Measurements from ENCODE around the gene CHTF18.

CHTF18 gene

GRCh38 chr16:824194-824593 lies 35.8 kb downstream of the CHTF18 start:
- H3K4me3 ChIP-seq (ENCODE audit: low read length) = no peak overlapping the region
- no peak for TF ChIP-seq CTCF (IDR thresholded peaks at IDR 0.05; ENCODE audit: insufficient read depth, low read depth, low read length, missing control alignments)
- DNase-seq (ENCODE audit: low read depth) = no peak

GRCh38 chr16:824601-825000 lies 36.2 kb downstream of the CHTF18 start:
- no peak for TF ChIP-seq CTCF (IDR thresholded peaks at IDR 0.05; ENCODE audit: insufficient read depth, low read depth, low read length, missing control alignments)
- no peak overlapping the region for H3K4me3 ChIP-seq (ENCODE audit: low read length)
- no peak for DNase-seq (ENCODE audit: low read depth)

- no peak for TF ChIP-seq CTCF (IDR thresholded peaks at IDR 0.05; ENCODE audit: insufficient read depth, low read depth, low read length, missing control alignments)
- no peak for DNase-seq (ENCODE audit: low read depth)
- no peak overlapping the region for H3K4me3 ChIP-seq (ENCODE audit: low read length)
Measured at GRCh38 chr16:825341-826061, 37.1 kb downstream of the CHTF18 start.

- no peak overlapping the region for H3K4me3 ChIP-seq (ENCODE audit: low read length)
- no peak for TF ChIP-seq CTCF (IDR thresholded peaks at IDR 0.05; ENCODE audit: insufficient read depth, low read depth, low read length, missing control alignments)
- DNase-seq (ENCODE audit: low read depth) = no peak
Measured at GRCh38 chr16:827513-827912, 39.1 kb downstream of the CHTF18 start.

GRCh38 chr16:828891-829290 lies 40.5 kb downstream of the CHTF18 start:
- TF ChIP-seq CTCF (IDR thresholded peaks at IDR 0.05; ENCODE audit: insufficient read depth, low read depth, low read length, missing control alignments) = no peak
- no peak overlapping the region for H3K4me3 ChIP-seq (ENCODE audit: low read length)
- DNase-seq (ENCODE audit: low read depth) = no peak

- no peak for TF ChIP-seq CTCF (IDR thresholded peaks at IDR 0.05; ENCODE audit: insufficient read depth, low read depth, low read length, missing control alignments)
- no peak overlapping the region for H3K4me3 ChIP-seq (ENCODE audit: low read length)
- no peak for DNase-seq (ENCODE audit: low read depth)
Measured at GRCh38 chr16:830107-830870, 41.9 kb downstream of the CHTF18 start.
